IMR-90 (cell line): ENCODE data around the gene GTPBP10. TPM values are rescaled to one million over a fixed set of nuclear protein-coding genes. Genes with fewer than 3 reads are reported as not detected.

Experiments used
- ATAC-seq: fragments of 200-7000 bp; cut with Tn5 transposase; 2 replicates; pipeline ENCODE4 v1.9.1; 2020; ENCODE audit warnings: low read depth, mild to moderate bottlenecking, moderate library complexity
- BruUV-seq: library from RNA; stranded (reverse); fragments of 400-500 nt; replicated peaks from 2 replicates; lab custom pipeline; 2021; lab: Mats Ljungman, UMichigan
- CTCF ChIA-PET: fragments of 300-600 bp; formaldehyde crosslinking; extraction: SDS; loops from one replicate; lab custom pipeline; 2021; ENCODE audit warnings: antibody characterized with exemption; lab: Yijun Ruan, JAX
- POLR2A ChIA-PET: fragments of 300-600 bp; sonication (Branson Sonifier 250); formaldehyde crosslinking; loops from one replicate; lab custom pipeline; 2022; ENCODE audit warnings: antibody characterized with exemption; ENCODE audit not compliant: unreplicated experiment; lab: Charles Lee
- DNase-seq: peaks from one replicate; pipeline ENCODE4 v3.0.0; 2013
- H2AFZ ChIP-seq: replicated peaks from 2 replicates; pipeline ENCODE3; 2013; ENCODE audit warnings: low read length, mild to moderate bottlenecking; ENCODE audit not compliant: poor library complexity
- H2AK5ac ChIP-seq: 2 replicates; pipeline ENCODE4 v1.6.1; 2013; ENCODE audit warnings: low read depth, low read length, inconsistent platforms
- H2AK9ac ChIP-seq: replicated peaks from 2 replicates; pipeline ENCODE3; 2013; ENCODE audit warnings: mild to moderate bottlenecking, low read depth, low read length, moderate library complexity; ENCODE audit not compliant: poor library complexity
- H2BK120ac ChIP-seq: 2 replicates; pipeline ENCODE4 v1.6.1; 2013; ENCODE audit warnings: low read depth, low read length, inconsistent platforms
- H2BK15ac ChIP-seq: 3 replicates; pipeline ENCODE4 v1.6.1; 2013; ENCODE audit warnings: low read depth, low read length, inconsistent platforms
- H2BK20ac ChIP-seq: 2 replicates; pipeline ENCODE4 v1.6.1; 2013; ENCODE audit warnings: low read depth, mild to moderate bottlenecking, inconsistent platforms, low read length, moderate library complexity
- H2BK5ac ChIP-seq: 2 replicates; pipeline ENCODE4 v1.6.1; 2013; ENCODE audit warnings: mild to moderate bottlenecking, low read depth, low read length, inconsistent platforms; ENCODE audit not compliant: poor library complexity, severe bottlenecking
- H3K14ac ChIP-seq: replicated peaks from 2 replicates; pipeline ENCODE4 v1.6.1; 2013; ENCODE audit warnings: low read depth, low read length, inconsistent platforms
- H3K18ac ChIP-seq: 2 replicates; pipeline ENCODE4 v1.6.1; 2013; ENCODE audit warnings: low read depth, low read length, control low read depth
- H3K23ac ChIP-seq: 2 replicates; pipeline ENCODE4 v1.6.1; 2013; ENCODE audit warnings: low read depth, low read length, inconsistent platforms
- H3K27ac ChIP-seq: 2 replicates; pipeline ENCODE4 v1.5.1; 2013; ENCODE audit warnings: mild to moderate bottlenecking, control low read depth, low read length; ENCODE audit not compliant: insufficient read depth
- H3K27me3 ChIP-seq: 2 replicates; pipeline ENCODE4 v1.6.1; 2013; ENCODE audit warnings: low read length; ENCODE audit not compliant: control insufficient read depth, insufficient read depth
- H3K36me3 ChIP-seq: 2 replicates; pipeline ENCODE4 v1.6.1; 2013; ENCODE audit warnings: low read length, mixed read lengths; ENCODE audit not compliant: control insufficient read depth, insufficient read depth
- H3K4ac ChIP-seq: 2 replicates; pipeline ENCODE4 v1.6.1; 2013; ENCODE audit warnings: low read depth, low read length, inconsistent platforms
- H3K4me1 ChIP-seq: 2 replicates; pipeline ENCODE4 v1.6.1; 2013; ENCODE audit warnings: low read length, mixed read lengths; ENCODE audit not compliant: control insufficient read depth, insufficient read depth
- H3K4me2 ChIP-seq: 2 replicates; pipeline ENCODE4 v1.6.1; 2013; ENCODE audit warnings: low read depth, mild to moderate bottlenecking, control low read depth, low read length, moderate library complexity
- H3K4me3 ChIP-seq: 2 replicates; pipeline ENCODE4 v1.5.1; 2013; ENCODE audit warnings: low read depth, mild to moderate bottlenecking, control low read depth, low read length, moderate library complexity; ENCODE audit not compliant: insufficient read depth
- H3K56ac ChIP-seq: 2 replicates; pipeline ENCODE4 v1.6.1; 2013; ENCODE audit warnings: low read length, inconsistent platforms; ENCODE audit not compliant: insufficient read depth; ENCODE audit errors: extremely low read depth
- H3K79me1 ChIP-seq, 2 experiments: 2 replicates each; pipeline ENCODE4 v1.6.1; 2013; ENCODE audit warnings: low read length in 2 of 2, inconsistent platforms in 1 of 2, low read depth in 1 of 2
- H3K9ac ChIP-seq: 2 replicates; pipeline ENCODE4 v1.6.1; 2013; ENCODE audit warnings: low read depth, low read length, control low read depth
- H3K9me1 ChIP-seq: 2 replicates; pipeline ENCODE4 v1.6.1; 2013; ENCODE audit warnings: low read length, inconsistent platforms; ENCODE audit not compliant: insufficient read depth
- H3K9me3 ChIP-seq: 2 replicates; pipeline ENCODE4 v1.6.1; 2013; ENCODE audit warnings: low read length; ENCODE audit not compliant: control insufficient read depth, insufficient read depth
- H4K20me1 ChIP-seq: 2 replicates; pipeline ENCODE4 v1.6.1; 2013; ENCODE audit warnings: low read length, inconsistent platforms; ENCODE audit not compliant: insufficient read depth
- H4K5ac ChIP-seq: 2 replicates; pipeline ENCODE4 v1.6.1; 2013; ENCODE audit warnings: mild to moderate bottlenecking, low read depth, low read length, control low read depth
- H4K8ac ChIP-seq, 2 experiments: 2 replicates each; pipeline ENCODE4 v1.6.1; 2013; ENCODE audit warnings: low read depth in 2 of 2, low read length in 2 of 2, control low read depth in 1 of 2, inconsistent platforms in 1 of 2
- H4K91ac ChIP-seq: 2 replicates; pipeline ENCODE4 v1.6.1; 2013; ENCODE audit warnings: low read depth, low read length, inconsistent platforms; ENCODE audit not compliant: insufficient read depth
- BHLHE40 ChIP-seq: fragments of 150-350 bp; IDR thresholded peaks from 2 replicates; pipeline ENCODE4 v1.6.1; 2016; ENCODE audit warnings: mild to moderate bottlenecking, low read depth, low read length
- CEBPB ChIP-seq: IDR thresholded peaks from 2 replicates; pipeline ENCODE4 v1.6.1; 2012; ENCODE audit warnings: low read depth, low read length, improper control_type of control experiment
- CHD1 ChIP-seq: IDR thresholded peaks from 2 replicates; pipeline ENCODE4 v1.6.1; 2012; ENCODE audit warnings: low read depth, low read length, improper control_type of control experiment
- CTCF ChIP-seq: conservative IDR thresholded peaks from 2 replicates; pipeline ENCODE4 v1.5.1; 2012; ENCODE audit warnings: mild to moderate bottlenecking, low read depth, low read length, improper control_type of control experiment
- ELK1 ChIP-seq: fragments of 150-350 bp; IDR thresholded peaks from 2 replicates; pipeline ENCODE4 v1.6.1; 2016; ENCODE audit warnings: low read depth, mild to moderate bottlenecking, low read length, moderate library complexity, borderline replicate concordance
- FOS ChIP-seq: fragments of 150-350 bp; IDR thresholded peaks from 2 replicates; pipeline ENCODE4 v1.6.1; 2016; ENCODE audit warnings: low read depth, low read length
- MAFK ChIP-seq: IDR thresholded peaks from 2 replicates; pipeline ENCODE4 v1.6.1; 2012; ENCODE audit warnings: low read depth, low read length, improper control_type of control experiment
- MAZ ChIP-seq: IDR thresholded peaks from 2 replicates; pipeline ENCODE4 v1.6.1; 2012; ENCODE audit warnings: low read depth, mild to moderate bottlenecking, low read length, improper control_type of control experiment, moderate library complexity, borderline replicate concordance
- MXI1 ChIP-seq: IDR thresholded peaks from 2 replicates; pipeline ENCODE4 v1.6.1; 2012; ENCODE audit warnings: low read depth, mild to moderate bottlenecking, low read length, moderate library complexity, borderline replicate concordance
- NFE2L2 ChIP-seq: fragments of 150-350 bp; IDR thresholded peaks from 2 replicates; pipeline ENCODE4 v1.6.1; 2016; ENCODE audit warnings: low read depth, mild to moderate bottlenecking, low read length
- POLR2A ChIP-seq: IDR thresholded peaks from 2 replicates; pipeline ENCODE4 v1.6.1; 2012; ENCODE audit warnings: mild to moderate bottlenecking, low read depth, low read length
- RAD21 ChIP-seq: IDR thresholded peaks from 2 replicates; pipeline ENCODE4 v1.6.1; 2012; ENCODE audit warnings: low read length, improper control_type of control experiment
- RCOR1 ChIP-seq: IDR thresholded peaks from 2 replicates; pipeline ENCODE4 v1.6.1; 2012; ENCODE audit warnings: mild to moderate bottlenecking, low read length, improper control_type of control experiment; ENCODE audit not compliant: insufficient replicate concordance
- RFX5 ChIP-seq: IDR thresholded peaks from 2 replicates; pipeline ENCODE4 v1.8.0; 2012; ENCODE audit warnings: low read depth, mild to moderate bottlenecking, low read length, moderate library complexity
- SMC3 ChIP-seq: fragments of 150-350 bp; IDR thresholded peaks from 2 replicates; pipeline ENCODE4 v1.6.1; 2016; ENCODE audit warnings: low read depth, mild to moderate bottlenecking, antibody characterized with exemption, low read length, moderate library complexity
- WGBS, 2 experiments: methylation state at CpG; one replicate each; pipeline versions ENCODE4 v1.1.5 to v1.1.7; 2013; ENCODE audit warnings: missing lambda C conversion rate in 2 of 2; ENCODE audit not compliant: insufficient read length in 1 of 2; ENCODE audit errors: extremely low coverage in 2 of 2; 5-methylcytosine and 5-hydroxymethylcytosine counted together
- dilution Hi-C: fragments of 300-500 bp; cut with HindIII; formaldehyde crosslinking; loops from one replicate; pipeline ENCODE4 v1.14.3; 2018; ENCODE audit warnings: low sequenced_read_pairs; ENCODE audit not compliant: unreplicated experiment
- in situ Hi-C: fragments of 300-500 bp; cut with MboI; formaldehyde crosslinking; loops from 3 replicates; pipeline ENCODE4 v1.14.3; 2019; ENCODE audit warnings: low sequenced_read_pairs, inconsistent platforms, mixed read lengths
- intact Hi-C: fragments of 100-400 bp; cut with micrococcal nuclease; formaldehyde crosslinking; loops from 2 replicates; pipeline ENCODE4 v1.10.0; 2022
- polyA plus RNA-seq, 3 experiments: library from polyadenylated mRNA; depleted of rRNA; stranded (reverse); fragments of >200 nt; gene quantifications; 2 replicates each; pipeline ENCODE4 v1.2.3, GENCODE V29; 2012; ENCODE audit warnings: low replicate concordance in 1 of 3
- total RNA-seq: library from RNA; depleted of rRNA; stranded (reverse); fragments of >200 nt; gene quantifications from 2 replicates; pipeline ENCODE4 v1.2.3, GENCODE V29; 2012
- TF ChIP-seq, protein P1 (sequence below): fragments of 150-350 bp; IDR thresholded peaks from 2 replicates; pipeline ENCODE4 v1.6.1; 2017; ENCODE audit warnings: mild to moderate bottlenecking, antibody characterized with exemption, low read length, low read depth

Gene GTPBP10
- total and polyA plus RNA-seq, 2 of the 4 experiments (the other 2 are of a cell fraction) = 11.5 to 12.8 TPM

- TF ChIP-seq RFX5 (no peak), MXI1 (no peak), FOS (no peak), CTCF (no peak), CEBPB (no peak), BHLHE40 (no peak), ELK1 (no peak), MAZ (no peak), RCOR1 (no peak), SMC3 (no peak), POLR2A (no peak), CHD1 (no peak), RAD21 (no peak), NFE2L2 (no peak), MAFK (no peak)
- TF ChIP-seq, protein P1, sequence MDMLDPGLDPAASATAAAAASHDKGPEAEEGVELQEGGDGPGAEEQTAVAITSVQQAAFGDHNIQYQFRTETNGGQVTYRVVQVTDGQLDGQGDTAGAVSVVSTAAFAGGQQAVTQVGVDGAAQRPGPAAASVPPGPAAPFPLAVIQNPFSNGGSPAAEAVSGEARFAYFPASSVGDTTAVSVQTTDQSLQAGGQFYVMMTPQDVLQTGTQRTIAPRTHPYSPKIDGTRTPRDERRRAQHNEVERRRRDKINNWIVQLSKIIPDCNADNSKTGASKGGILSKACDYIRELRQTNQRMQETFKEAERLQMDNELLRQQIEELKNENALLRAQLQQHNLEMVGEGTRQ = no peak
- 0 out of 4 replicates have a peak, but pooled peaks cover 0 to under 1% of the 10 kb centered on the region in 2 experiments for H3K79me1 ChIP-seq
- no peak overlapping the region for H3K9ac ChIP-seq
- no peak overlapping the region for H3K4ac ChIP-seq
- H3K14ac ChIP-seq = no peak overlapping the region
- no peak overlapping the region for H2BK20ac ChIP-seq
- H3K56ac ChIP-seq = no peak overlapping the region
- no peak overlapping the region for H3K4me2 ChIP-seq
- H4K5ac ChIP-seq = no peak overlapping the region
- POLR2A ChIA-PET = no interaction called here
- intact Hi-C loops (no loop called here), dilution Hi-C loops (no loop called here), in situ Hi-C loops (no loop called here)
- no peak overlapping the region for H3K23ac ChIP-seq
- no peaks in the 10 kb centered on the region for H3K9me1 ChIP-seq
- WGBS, 2 experiments = no CpG with 5 or more reads among the region's 5 CpGs
- no peak overlapping the region for H4K91ac ChIP-seq
- H4K20me1 ChIP-seq = no peaks in the 10 kb centered on the region
- H3K9me3 ChIP-seq = no peaks in the 10 kb centered on the region
- H3K4me3 ChIP-seq = no peak overlapping the region
- no peaks in the 10 kb centered on the region for H3K27me3 ChIP-seq
- DNase-seq = no peak
- no TSS peak for BruUV-seq
- H2BK120ac ChIP-seq = no peak overlapping the region
- no peaks in the 10 kb centered on the region for H3K4me1 ChIP-seq
- no peaks in the 10 kb centered on the region for H3K36me3 ChIP-seq
- H3K27ac ChIP-seq = no peak overlapping the region
- no peak overlapping the region for H2AFZ ChIP-seq
- ATAC-seq = no peak
- no peak overlapping the region for H2AK9ac ChIP-seq
- no peak overlapping the region for H2BK15ac ChIP-seq
- H4K8ac ChIP-seq = no peak overlapping the region
- CTCF ChIA-PET = no interaction called here
- no peak overlapping the region for H2AK5ac ChIP-seq
- H2BK5ac ChIP-seq = no peak overlapping the region
- H3K18ac ChIP-seq = no peak overlapping the region
These were observed 45.0 kb downstream of the GTPBP10 start for GRCh38 chr7:90391488-90391887.
